Glutamatergic neuron (in vitro differentiated cells): Measurements from ENCODE around the gene OTX2. TPM values are rescaled to one million over a fixed set of nuclear protein-coding genes. Genes with fewer than 3 reads are reported as not detected.
A peak's percentile ranks its signal among the peaks of the same experiment; 100 is the strongest.

Experiments used
- DNase-seq: peaks from one replicate; pipeline ENCODE4 v3.0.0; 2022
- H3K27ac Mint-ChIP-seq: one replicate; pipeline ENCODE4 v1.8.0; 2020; ENCODE audit warnings: mild to moderate bottlenecking, mixed read lengths, inconsistent platforms; ENCODE audit not compliant: unreplicated experiment
- H3K27me3 Mint-ChIP-seq: one replicate; pipeline ENCODE4 v1.8.0; 2020; ENCODE audit warnings: mild to moderate bottlenecking, moderate library complexity, mixed read lengths, inconsistent platforms; ENCODE audit not compliant: unreplicated experiment
- H3K36me3 Mint-ChIP-seq: one replicate; pipeline ENCODE4 v1.8.0; 2020; ENCODE audit warnings: mild to moderate bottlenecking, mixed read lengths, inconsistent platforms; ENCODE audit not compliant: unreplicated experiment
- H3K4me1 Mint-ChIP-seq: one replicate; pipeline ENCODE4 v1.8.0; 2020; ENCODE audit warnings: mild to moderate bottlenecking, low read depth, mixed read lengths, inconsistent platforms; ENCODE audit not compliant: unreplicated experiment
- H3K4me3 Mint-ChIP-seq: one replicate; pipeline ENCODE4 v1.8.0; 2020; ENCODE audit warnings: mild to moderate bottlenecking, mixed read lengths, inconsistent platforms; ENCODE audit not compliant: unreplicated experiment
- H3K9me3 Mint-ChIP-seq: one replicate; pipeline ENCODE4 v1.8.0; 2020; ENCODE audit warnings: mild to moderate bottlenecking, moderate library complexity, mixed read lengths, inconsistent platforms; ENCODE audit not compliant: unreplicated experiment
- total RNA-seq: library from RNA; stranded (reverse); fragmentation: NEBNext Ultra II Directional; extraction: Animal tissue kit (Norgen Biotek cat#: 25700); gene quantifications from one replicate; pipeline ENCODE4 v1.2.1, GENCODE V29; 2021; ENCODE audit not compliant: unreplicated experiment
- TF ChIP-seq, protein P1 (sequence below): fragments of 200-600 bp; sonication (generic); IDR thresholded peaks from one replicate; pipeline ENCODE4 v1.5.0; 2021; ENCODE audit not compliant: partially characterized antibody, unreplicated experiment

The OTX2 gene
- total RNA-seq, 1 donor from 2014 or later: 18.8 TPM

DNA sequence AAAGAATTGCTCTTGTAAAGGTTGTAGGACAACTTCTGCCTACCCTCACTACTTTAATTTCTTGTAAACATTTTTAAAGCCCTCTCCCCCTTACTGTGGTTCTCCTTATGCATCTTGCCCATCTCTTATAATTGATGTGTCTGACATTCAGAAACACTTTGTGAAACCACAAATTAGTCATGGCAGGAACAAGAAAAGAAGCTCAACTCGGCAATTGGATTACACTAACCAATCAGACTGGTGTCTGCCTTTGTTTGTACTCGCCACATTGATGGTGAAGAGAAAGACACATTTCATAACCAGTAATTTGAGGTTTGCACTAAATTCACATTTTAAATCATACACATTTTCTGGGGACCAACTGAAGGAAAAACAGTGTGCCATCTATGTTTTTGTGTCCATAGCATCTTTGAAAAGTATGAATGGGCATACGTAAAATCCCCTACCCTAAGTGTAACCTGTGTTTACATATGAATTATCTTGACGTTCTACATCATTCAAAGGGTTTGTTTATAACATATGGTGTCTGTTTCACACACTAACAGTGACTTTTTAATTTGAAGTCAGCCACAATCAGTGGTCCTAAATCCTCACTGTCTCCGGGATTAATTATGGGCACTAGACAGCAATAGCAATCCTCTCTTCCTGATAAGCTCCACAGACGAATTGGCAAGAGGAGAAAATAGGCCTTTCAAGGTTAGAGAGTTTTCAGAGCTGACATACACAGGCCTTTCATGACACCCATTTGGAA, 49.9 kb downstream of the OTX2 start:
- Mint-ChIP-seq H3K4me1 (peaks cover 9% of the 10 kb centered on the region), H3K27me3 (no peaks in the 10 kb centered on the region), H3K36me3 (no peaks in the 10 kb centered on the region), H3K27ac (peak overlapping the region; percentile 26), H3K9me3 (no peaks in the 10 kb centered on the region), H3K4me3 (no peak overlapping the region)
- TF ChIP-seq, protein P1, sequence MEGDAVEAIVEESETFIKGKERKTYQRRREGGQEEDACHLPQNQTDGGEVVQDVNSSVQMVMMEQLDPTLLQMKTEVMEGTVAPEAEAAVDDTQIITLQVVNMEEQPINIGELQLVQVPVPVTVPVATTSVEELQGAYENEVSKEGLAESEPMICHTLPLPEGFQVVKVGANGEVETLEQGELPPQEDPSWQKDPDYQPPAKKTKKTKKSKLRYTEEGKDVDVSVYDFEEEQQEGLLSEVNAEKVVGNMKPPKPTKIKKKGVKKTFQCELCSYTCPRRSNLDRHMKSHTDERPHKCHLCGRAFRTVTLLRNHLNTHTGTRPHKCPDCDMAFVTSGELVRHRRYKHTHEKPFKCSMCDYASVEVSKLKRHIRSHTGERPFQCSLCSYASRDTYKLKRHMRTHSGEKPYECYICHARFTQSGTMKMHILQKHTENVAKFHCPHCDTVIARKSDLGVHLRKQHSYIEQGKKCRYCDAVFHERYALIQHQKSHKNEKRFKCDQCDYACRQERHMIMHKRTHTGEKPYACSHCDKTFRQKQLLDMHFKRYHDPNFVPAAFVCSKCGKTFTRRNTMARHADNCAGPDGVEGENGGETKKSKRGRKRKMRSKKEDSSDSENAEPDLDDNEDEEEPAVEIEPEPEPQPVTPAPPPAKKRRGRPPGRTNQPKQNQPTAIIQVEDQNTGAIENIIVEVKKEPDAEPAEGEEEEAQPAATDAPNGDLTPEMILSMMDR: no peak
- DNase-seq: no peak

DNA sequence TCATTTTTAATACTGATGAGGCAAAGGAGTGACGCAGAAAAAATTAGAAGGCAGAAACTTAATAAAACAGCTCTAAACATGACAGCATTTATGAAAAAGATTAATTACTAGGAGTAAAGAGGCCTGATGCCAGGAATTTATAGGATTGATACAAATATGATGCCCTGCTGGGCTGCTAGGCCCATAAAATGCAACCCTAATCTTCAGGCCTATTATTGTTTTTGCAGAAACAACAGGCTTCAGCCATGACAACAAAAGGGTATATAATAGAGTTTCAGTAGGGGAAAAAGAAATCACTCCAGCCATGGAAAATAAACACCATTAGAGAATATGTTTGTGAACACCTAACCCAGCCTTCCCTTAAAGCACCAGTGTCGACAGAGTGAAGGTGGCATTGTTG, 50.6 kb downstream of the OTX2 start:
- peaks cover 13% of the 10 kb centered on the region for H3K4me1 Mint-ChIP-seq
- no peak overlapping the region for H3K27ac Mint-ChIP-seq
- H3K27me3 Mint-ChIP-seq: peaks cover 4% of the 10 kb centered on the region
- no peaks in the 10 kb centered on the region for H3K36me3 Mint-ChIP-seq
- DNase-seq: no peak
- peaks cover 4% of the 10 kb centered on the region for H3K9me3 Mint-ChIP-seq
- TF ChIP-seq, protein P1: no peak
- H3K4me3 Mint-ChIP-seq: no peak overlapping the region

DNA sequence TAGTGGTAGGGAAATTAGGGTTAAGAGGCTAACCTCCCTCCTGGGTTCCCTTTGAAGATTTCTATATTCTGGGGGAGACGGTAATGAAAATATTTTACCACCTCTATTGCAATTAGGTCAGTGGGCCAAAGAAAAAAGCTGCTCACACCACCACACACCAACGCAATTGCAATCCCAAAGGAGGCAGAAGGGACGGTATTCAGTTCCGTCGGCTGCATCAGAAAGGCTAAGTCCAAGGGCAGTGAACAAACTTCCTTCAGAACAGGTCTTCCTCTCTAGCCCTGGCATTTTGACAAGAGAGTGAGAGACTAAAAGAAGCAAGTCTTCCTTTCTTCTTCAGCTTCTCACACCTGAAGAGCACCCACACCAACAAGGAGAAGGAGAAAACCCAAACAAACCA, 51.2 kb downstream of the OTX2 start:
- H3K36me3 Mint-ChIP-seq: no peaks in the 10 kb centered on the region
- no peak for DNase-seq
- TF ChIP-seq, protein P1: no peak
- H3K27ac Mint-ChIP-seq: no peak overlapping the region
- peaks cover 16% of the 10 kb centered on the region for H3K4me1 Mint-ChIP-seq
- H3K9me3 Mint-ChIP-seq: peaks cover 4% of the 10 kb centered on the region
- H3K4me3 Mint-ChIP-seq: no peak overlapping the region
- peaks cover 4% of the 10 kb centered on the region for H3K27me3 Mint-ChIP-seq

DNA sequence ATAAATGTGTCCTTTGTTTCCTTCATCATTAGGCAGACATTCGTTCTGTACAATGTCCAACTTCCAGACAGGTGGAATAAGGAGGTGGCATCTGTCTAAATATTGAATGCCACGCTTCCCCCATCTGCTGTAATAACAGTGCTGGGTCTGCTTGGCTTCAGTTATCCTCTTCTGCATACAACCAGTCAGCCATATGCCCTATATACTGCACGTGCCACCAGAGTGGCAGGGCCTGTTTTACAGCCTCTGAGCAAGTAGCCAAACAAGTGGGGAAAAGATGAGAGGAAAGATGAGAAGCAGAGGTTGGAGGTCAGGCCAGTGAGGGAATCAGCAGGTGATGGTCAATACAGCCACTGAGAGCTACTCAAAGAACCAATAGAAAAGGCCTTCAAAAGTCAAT, 55.4 kb downstream of the OTX2 start:
- no peak overlapping the region for H3K4me3 Mint-ChIP-seq
- DNase-seq: no peak
- H3K36me3 Mint-ChIP-seq: no peaks in the 10 kb centered on the region
- peaks cover 4% of the 10 kb centered on the region for H3K9me3 Mint-ChIP-seq
- TF ChIP-seq, protein P1: no peak
- peak overlapping the region; percentile 80 for H3K27ac Mint-ChIP-seq
- H3K27me3 Mint-ChIP-seq: peaks cover 4% of the 10 kb centered on the region
- H3K4me1 Mint-ChIP-seq: peaks cover 14% of the 10 kb centered on the region

DNA sequence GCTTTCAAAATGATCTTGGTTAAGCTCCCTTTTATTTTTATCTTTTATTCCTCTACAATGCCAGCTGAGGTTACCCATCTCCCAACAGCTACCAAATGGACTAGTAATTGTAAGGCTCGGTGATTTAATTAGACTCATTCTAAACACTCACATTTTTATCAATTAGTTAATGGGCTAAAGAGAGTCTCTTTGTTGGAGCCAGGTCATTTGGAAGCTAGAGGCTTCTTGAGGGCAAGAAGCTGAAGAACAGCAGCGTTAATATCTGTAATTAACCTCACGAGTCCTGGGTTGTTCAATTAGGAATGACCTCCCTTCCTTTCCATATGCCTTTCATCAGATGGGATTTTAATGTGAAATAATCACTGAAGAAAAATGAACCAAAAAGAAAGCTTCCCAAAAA, 56.9 kb downstream of the OTX2 start:
- Mint-ChIP-seq H3K36me3 (no peaks in the 10 kb centered on the region), H3K4me1 (peaks cover 7% of the 10 kb centered on the region), H3K27ac (no peak overlapping the region), H3K4me3 (no peak overlapping the region), H3K9me3 (peaks cover 4% of the 10 kb centered on the region), H3K27me3 (peaks cover 4% of the 10 kb centered on the region)
- TF ChIP-seq, protein P1: no peak
- DNase-seq: no peak
